Activated CD8-positive, alpha-beta memory T cell treated with anti-CD3 and anti-CD28 coated beads for 24 hours (primary cell): Measurements from ENCODE around the gene NDUFB10.

Experiments used
- DNase-seq: peaks from one replicate; pipeline ENCODE4 v3.0.0-alpha.2; 2020

NDUFB10 gene

GRCh38 chr16:1973461-1974156 lies 14.3 kb downstream of the NDUFB10 start:
- no peak for DNase-seq

- DNase-seq = no peak
Measured at GRCh38 chr16:1974157-1975070, 15.1 kb downstream of the NDUFB10 start.

DNA sequence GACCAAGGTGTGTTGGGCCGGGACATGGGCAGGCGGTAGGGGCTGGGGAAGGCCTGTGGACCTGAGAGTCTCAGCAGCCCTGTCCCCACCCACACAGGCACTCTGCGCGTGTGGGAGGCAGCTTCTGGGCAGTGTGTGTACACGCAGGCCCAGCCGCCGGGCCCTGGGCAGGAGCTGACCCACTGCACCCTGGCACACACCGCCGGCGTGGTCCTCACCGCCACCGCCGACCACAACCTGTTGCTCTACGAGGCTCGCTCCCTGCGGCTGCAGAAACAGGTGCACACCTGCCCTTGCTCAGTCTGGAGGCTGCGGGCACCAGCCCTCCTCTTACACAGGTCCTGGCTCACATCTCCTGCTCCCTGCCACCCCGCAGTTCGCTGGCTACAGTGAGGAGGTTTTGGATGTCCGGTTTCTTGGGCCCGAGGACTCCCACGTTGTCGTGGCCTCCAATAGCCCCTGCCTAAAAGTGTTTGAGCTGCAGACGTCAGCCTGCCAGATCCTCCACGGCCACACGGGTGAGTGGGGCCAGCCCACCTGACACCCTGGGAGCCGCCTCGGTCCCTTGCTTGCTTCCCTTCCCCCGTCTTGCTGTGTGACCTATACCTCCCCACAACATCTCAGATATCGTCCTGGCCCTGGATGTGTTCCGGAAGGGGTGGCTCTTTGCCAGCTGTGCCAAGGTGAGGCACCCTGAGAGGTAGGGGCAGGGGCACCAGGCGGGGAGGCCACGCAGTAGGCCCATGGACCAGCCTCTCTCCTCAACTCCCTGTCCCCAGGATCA lies 16.3 kb downstream of the NDUFB10 start:
- DNase-seq = no peak

GRCh38 chr16:1976216-1976520 lies 16.8 kb downstream of the NDUFB10 start:
- no peak for DNase-seq

- no peak for DNase-seq
Measured at GRCh38 chr16:1976951-1977874, 17.9 kb downstream of the NDUFB10 start.

DNA sequence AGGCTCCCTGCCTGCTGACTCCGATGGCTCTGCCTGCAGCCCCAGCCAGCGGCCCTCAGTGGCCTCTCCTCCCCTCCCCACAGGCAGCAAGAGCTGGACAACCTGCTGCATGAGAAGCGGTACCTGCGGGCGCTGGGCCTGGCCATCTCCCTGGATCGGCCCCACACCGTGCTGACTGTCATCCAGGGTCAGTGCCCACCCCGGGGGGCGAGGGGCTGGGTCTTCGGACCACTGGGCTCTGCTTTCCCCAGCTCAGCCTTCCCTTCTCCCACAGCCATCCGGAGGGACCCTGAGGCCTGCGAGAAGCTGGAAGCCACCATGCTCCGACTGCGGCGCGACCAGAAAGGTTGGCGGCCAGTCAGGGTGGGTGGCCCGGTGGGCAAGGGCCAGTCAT lies 18.5 kb downstream of the NDUFB10 start:
- no peak for DNase-seq

GRCh38 chr16:1978476-1979120 lies 19.3 kb downstream of the NDUFB10 start:
- no peak for DNase-seq

DNA sequence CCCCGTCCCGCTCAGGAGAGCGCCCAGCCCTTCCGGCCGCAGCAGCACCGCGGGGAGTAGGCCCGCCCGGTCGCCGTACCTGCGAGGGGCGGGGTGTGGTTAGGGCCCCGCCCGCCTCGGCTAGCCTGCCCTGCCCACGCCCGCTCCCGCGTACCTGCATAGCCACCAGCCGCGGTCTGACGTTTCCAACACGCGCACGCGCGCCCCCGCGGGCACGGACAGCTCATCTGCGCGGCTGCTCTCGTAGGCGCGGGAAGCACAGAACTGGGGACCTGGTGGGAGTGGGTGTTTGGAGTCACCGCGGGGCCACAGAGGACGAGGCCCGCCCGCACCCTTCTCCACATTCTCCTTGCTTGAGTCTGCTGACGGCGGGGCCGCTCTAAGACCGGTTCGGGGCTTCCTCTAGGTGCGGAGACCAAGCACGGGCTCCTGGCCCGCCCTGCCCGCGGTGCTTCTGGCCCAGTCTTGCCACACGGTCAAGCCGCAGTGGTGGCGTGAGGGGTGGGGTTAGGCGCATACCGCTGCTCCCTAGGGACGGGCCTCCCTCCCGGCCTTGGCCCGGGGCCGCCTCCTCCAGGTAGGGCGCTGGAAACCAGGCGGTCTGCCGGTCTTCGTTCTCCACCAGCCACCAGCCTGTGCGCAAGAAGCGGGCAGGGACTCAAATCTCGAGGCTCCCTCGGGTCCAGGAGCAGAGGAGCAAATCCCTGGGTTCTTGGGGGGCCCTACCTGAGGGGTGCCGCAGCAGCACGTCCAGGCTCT lies 20.1 kb downstream of the NDUFB10 start:
- peak; percentile 74 for DNase-seq

DNA sequence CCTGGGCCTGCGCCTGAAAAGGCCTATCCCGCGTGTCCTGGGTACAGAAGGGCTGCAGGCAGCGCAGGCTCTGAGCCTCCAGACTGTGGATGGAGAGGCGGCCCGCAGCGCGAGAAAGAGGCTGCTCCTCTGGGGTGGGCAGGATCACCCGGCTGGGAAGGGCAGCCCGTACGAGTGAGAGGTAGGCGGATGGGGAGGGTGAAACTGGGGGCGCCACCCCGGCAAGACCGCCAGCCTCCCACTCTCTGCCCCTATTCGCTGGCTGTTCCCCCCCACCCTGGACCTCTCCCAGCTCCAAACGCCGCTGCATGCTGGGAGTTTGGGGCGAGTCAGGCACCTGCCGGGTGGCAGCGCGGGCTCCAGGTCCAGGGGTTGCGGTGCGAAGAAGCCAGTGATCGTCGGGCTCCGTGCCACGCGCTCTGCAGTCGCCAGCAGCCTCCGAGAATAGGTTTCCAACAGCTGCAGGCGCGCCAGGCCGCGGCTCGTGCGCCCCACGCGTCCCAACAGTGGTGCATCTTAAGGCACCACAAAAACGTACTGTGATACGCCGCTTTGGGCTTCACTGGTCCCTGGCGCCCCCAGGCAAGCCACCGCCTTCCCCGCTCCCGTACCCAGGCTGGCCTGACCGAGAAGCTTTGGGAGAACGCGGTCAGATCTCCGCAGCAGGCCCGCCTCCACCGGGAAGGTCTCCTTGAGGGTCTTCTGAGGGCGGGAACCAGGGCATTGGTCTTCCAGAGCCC lies 20.9 kb downstream of the NDUFB10 start:
- DNase-seq = no peak

GRCh38 chr16:1980770-1981087 lies 21.4 kb downstream of the NDUFB10 start:
- DNase-seq = no peak

DNA sequence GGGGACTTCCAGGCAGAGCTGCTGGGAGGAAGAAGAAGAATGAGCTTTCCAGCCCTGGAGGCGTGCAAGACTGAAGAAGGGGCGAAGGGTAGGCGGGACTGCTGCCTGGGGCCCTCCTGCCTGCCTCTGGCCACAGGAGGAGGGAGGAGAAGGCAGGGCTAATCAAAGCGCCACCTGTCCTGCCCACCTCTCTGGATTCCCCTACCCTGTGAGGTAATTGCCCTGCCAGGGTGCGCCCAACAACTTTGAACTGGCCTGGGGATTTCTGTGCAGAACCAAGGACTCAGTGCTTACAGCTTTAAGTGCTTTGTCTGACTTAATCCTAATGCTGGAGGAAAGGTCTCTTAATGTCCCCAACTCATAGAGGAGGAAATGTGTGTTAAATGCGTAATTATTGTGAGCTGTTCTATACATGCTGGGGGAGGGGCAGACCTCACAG lies 22.1 kb downstream of the NDUFB10 start, which contains the start of gene NOXO1:
TSS of gene NOXO1 (minus strand) at position 72 of the 439 bp plus-strand sequence. CDS start 290 bp downstream, outside the sequence.
- no peak for DNase-seq

DNA sequence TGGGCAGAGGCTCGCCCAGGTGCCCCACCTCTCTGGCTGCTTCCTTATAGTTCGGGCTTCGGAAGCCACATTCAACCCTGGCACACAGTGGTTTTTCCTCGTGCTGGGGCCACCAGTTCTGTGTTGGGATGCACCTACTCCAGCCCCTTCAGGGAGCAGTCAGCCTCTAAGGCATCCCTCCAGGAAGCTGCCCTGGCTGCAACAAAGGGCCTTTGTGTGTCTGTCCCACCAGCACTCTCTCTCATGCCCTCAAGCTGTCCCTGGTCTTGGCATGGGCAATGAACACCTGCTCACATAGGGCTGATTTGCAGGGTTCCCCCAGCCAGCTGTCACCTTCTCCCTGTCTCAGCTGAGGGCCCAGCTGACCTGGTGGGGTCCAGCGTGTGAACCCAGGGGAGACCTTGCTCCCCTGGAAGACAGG lies 22.7 kb downstream of the NDUFB10 start:
- no peak for DNase-seq

DNA sequence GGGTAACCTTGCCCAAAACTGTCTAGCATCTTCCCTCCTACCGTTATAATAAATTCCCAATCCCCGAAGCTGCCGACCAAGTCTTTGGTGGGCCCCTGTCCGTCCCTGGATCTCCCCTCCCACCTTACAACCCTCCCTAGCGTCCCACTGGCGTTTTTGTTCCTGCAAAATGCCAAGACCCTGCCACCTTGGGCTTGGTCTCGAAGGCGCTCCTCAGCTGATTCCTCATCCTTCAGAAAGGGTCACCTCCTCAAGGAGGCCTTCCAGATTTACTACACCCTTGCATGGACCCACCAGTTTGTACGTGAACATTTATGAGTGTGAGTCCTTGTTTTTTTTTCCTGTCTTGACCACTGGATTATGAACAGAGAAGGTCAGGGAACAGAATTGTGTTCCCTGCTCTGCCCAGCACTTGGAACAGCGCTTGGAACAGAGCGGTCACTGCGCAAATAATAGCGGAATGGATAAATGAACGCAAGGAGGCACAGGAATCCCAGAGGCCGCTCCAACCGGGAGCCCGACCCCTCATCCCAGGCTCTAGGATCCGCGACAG lies 23.7 kb downstream of the NDUFB10 start:
- no peak for DNase-seq

DNA sequence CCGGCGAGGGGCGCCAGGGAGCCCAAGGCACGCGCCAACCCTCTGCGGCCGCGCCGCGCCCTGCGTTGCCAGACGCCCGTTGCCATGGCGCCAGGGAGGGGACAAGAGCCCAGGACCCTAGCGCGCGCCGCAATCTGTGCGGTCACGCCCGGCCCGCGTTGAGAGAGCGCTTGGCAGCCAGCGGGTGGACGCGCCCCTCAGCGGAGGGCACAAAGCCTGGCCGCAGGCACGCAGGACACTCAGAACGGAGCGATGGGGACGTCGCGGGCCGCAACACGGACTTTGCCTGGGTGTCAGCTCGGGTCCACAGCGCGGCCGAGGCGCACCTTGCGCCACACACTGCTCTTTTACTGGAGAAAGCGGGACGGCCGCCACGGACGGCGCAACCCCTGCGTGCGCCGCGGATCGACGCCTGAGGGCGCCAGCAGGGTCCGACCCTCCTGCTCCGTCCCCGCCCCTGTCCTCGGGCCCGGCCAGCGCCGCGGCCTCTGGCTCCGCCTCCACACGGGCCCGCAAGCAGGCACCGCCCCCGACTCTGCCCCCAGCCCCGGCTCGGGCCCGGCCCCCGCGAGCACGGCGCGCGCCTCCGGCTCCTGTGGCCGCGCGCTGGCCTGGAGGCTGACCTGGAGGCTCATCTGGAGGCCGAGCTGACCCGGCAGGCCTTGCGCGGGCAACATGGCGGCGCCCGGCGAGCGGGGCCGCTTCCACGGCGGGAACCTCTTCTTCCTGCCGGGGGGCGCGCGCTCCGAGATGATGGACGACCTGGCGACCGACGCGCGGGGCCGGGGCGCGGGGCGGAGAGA lies 24.4 kb downstream of the NDUFB10 start, which contains the start of gene GFER:
TSS of gene GFER (plus strand) at position 650 of the 803 bp plus-strand sequence. CDS start at position 676, 26 bp downstream.
- DNase-seq = peak; percentile 88

DNA sequence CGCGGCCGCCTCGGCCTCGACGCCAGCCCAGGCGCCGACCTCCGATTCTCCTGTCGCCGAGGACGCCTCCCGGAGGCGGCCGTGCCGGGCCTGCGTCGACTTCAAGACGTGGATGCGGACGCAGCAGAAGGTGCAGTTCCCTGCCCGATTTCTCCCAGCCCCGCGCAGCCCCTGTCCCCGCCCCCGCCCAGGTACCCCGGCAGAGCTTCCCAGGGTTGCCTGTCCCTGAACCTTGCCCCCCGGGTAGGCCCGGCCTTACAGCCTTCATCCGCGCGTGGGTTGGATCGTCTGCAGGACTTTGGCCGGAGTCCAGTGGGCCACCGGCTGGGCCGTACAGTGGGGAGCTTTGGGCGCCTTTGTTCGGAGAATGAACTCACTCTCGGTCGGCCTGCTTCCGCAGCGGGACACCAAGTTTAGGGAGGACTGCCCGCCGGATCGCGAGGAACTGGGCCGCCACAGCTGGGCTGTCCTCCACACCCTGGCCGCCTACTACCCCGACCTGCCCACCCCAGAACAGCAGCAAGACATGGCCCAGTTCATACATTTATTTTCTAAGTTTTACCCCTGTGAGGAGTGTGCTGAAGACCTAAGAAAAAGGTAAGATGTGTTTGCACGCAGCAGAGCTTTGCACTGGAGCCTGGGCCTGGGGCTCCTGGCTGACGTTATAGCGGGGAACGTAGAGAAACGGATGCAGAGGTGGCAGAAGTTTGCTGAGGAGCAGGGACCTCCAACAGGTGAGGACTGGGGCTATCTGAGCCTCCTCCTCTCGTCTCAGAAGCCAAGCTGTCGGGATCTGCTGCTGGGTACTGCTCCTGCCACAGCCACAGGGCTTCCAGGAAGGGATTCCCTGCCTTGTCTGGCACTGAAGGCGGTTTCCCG lies 25.2 kb downstream of the NDUFB10 start:
- DNase-seq = peak; percentile 76

DNA sequence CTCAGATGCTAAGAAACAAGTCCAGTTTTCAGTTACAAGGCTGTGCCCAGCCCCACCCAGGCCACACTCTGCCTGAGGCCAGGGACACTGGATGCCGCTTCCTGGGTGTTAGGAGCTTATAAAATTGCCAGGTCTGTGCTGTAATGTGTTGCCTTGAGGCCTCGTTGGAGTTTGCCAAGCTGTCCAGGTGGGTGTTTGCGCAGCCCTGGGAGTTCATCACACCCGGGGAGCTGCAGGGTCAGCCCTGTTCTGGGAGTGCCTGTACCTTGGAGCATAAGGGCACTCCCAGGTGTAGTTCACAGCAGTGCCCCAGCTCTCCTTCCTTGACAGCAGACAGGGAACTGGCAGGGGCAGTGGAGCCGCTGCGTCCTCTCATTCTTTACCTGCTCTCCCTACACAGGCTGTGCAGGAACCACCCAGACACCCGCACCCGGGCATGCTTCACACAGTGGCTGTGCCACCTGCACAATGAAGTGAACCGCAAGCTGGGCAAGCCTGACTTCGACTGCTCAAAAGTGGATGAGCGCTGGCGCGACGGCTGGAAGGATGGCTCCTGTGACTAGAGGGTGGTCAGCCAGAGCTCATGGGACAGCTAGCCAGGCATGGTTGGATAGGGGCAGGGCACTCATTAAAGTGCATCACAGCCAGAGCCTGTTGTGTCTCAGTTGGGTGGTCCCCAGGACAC lies 26.3 kb downstream of the NDUFB10 start:
- no peak for DNase-seq

- no peak for DNase-seq
Measured at GRCh38 chr16:1987198-1987597, 27.9 kb downstream of the NDUFB10 start.
